HepG2 (cell line): ENCODE data around the gene VWA7. TPM values are rescaled to one million over a fixed set of nuclear protein-coding genes. Genes with fewer than 3 reads are reported as not detected.

Experiments
- DPF2 ChIP-seq: sonication (generic); formaldehyde crosslinking; IDR thresholded peaks from 2 replicates; pipeline ENCODE4 v1.4.0; 2020; ENCODE audit warnings: mild to moderate bottlenecking, low read depth, missing genetic modification reagents, borderline replicate concordance
- ELF4 ChIP-seq: sonication (generic); formaldehyde crosslinking; IDR thresholded peaks from 2 replicates; pipeline ENCODE4 v1.5.0; 2020; ENCODE audit warnings: missing genetic modification reagents, mild to moderate bottlenecking, moderate library complexity, borderline replicate concordance
- ERF ChIP-seq: IDR thresholded peaks from 2 replicates; pipeline ENCODE4 v1.6.1; 2018; ENCODE audit warnings: missing biosample characterization, missing genetic modification reagents
- GABPA ChIP-seq, 2 experiments: IDR thresholded peaks; 2 replicates each; pipeline ENCODE4 v1.6.1; 2011 to 2016; ENCODE audit warnings: low read depth in 2 of 2, low read length in 1 of 2, missing biosample characterization in 1 of 2, missing genetic modification characterization in 1 of 2
- GZF1 ChIP-seq: sonication (generic); formaldehyde crosslinking; IDR thresholded peaks from 2 replicates; pipeline ENCODE4 v1.5.1; 2020; ENCODE audit warnings: mild to moderate bottlenecking, missing genetic modification reagents
- HMG20B ChIP-seq: conservative IDR thresholded peaks from 2 replicates; pipeline ENCODE4 v1.6.1; 2016; ENCODE audit warnings: missing genetic modification reagents, missing compliant biosample characterization
- HOXA5 ChIP-seq: sonication (generic); formaldehyde crosslinking; IDR thresholded peaks from 2 replicates; pipeline ENCODE4 v1.4.0; 2020; ENCODE audit warnings: missing genetic modification reagents
- PHF20 ChIP-seq: sonication (generic); formaldehyde crosslinking; IDR thresholded peaks from 2 replicates; pipeline ENCODE4 v1.5.0; 2020; ENCODE audit warnings: mild to moderate bottlenecking, missing genetic modification reagents
- RORA ChIP-seq: sonication (generic); formaldehyde crosslinking; IDR thresholded peaks from 2 replicates; pipeline ENCODE4 v1.5.0; 2020; ENCODE audit warnings: mild to moderate bottlenecking, missing genetic modification reagents, moderate library complexity
- ZFP36 ChIP-seq: fragments of 150-350 bp; IDR thresholded peaks from 2 replicates; pipeline ENCODE4 v1.6.1; 2018; ENCODE audit warnings: borderline replicate concordance, low read length, low read depth; ENCODE audit not compliant: partially characterized antibody
- ZIK1 ChIP-seq: sonication (generic); formaldehyde crosslinking; IDR thresholded peaks from 2 replicates; pipeline ENCODE4 v1.5.0; 2020; ENCODE audit warnings: mild to moderate bottlenecking, low read depth, missing genetic modification reagents, borderline replicate concordance
- ZNF225 ChIP-seq: sonication (generic); formaldehyde crosslinking; IDR thresholded peaks from 2 replicates; pipeline ENCODE4 v1.4.0; 2020; ENCODE audit warnings: mild to moderate bottlenecking, missing genetic modification reagents
- ZNF614 ChIP-seq: IDR thresholded peaks from 2 replicates; pipeline ENCODE4 v1.6.1; 2018; ENCODE audit warnings: missing biosample characterization, missing genetic modification reagents, inconsistent platforms, borderline replicate concordance
- ZNF747 ChIP-seq: sonication (generic); formaldehyde crosslinking; IDR thresholded peaks from 2 replicates; pipeline ENCODE4 v1.8.1; 2023; ENCODE audit warnings: missing genetic modification reagents, mild to moderate bottlenecking, borderline replicate concordance
- polyA plus RNA-seq, 8 experiments: library from polyadenylated mRNA; depleted of rRNA in 3 of 8; stranded (reverse) in 7 of 8; unstranded in 1 of 8; fragments of >200 nt; fragmentation: Illumina TruSeq in 4 of 8; extraction: Trizol in 4 of 8; gene quantifications; 2 replicates each; pipeline versions ENCODE4 v1.2.1 to v1.2.3, GENCODE V29; 2011 to 2016; ENCODE audit warnings: low read depth in 4 of 8, missing spikeins in 1 of 8, mixed read lengths in 1 of 8; ENCODE audit not compliant: insufficient read depth in 1 of 8
- total RNA-seq, 5 experiments: library from RNA; depleted of rRNA; stranded (reverse); fragments of >200 nt; fragmentation: Illumina TruSeq; extraction: Trizol; gene quantifications; 2 replicates each; pipeline ENCODE4 v1.2.3, GENCODE V29; 2016; ENCODE audit warnings: low read depth in 1 of 5
- TF ChIP-seq, protein P1 (sequence below): sonication (generic); formaldehyde crosslinking; IDR thresholded peaks from 2 replicates; pipeline ENCODE4 v1.5.1; 2020; ENCODE audit warnings: mild to moderate bottlenecking, missing genetic modification reagents, borderline replicate concordance
- TF ChIP-seq, protein P2 (sequence below): sonication (generic); formaldehyde crosslinking; IDR thresholded peaks from 2 replicates; pipeline ENCODE4 v1.5.0; 2020; ENCODE audit warnings: mild to moderate bottlenecking, missing genetic modification reagents, moderate library complexity
- TF ChIP-seq, protein P3 (sequence below): sonication (generic); formaldehyde crosslinking; conservative IDR thresholded peaks from 2 replicates; pipeline ENCODE4 v1.8.0; 2022; ENCODE audit warnings: mild to moderate bottlenecking, moderate library complexity, missing genetic modification reagents
- TF ChIP-seq, protein P4 (sequence below): sonication (generic); formaldehyde crosslinking; IDR thresholded peaks from 2 replicates; pipeline ENCODE4 v1.8.1; 2023; ENCODE audit warnings: missing genetic modification reagents, mild to moderate bottlenecking, borderline replicate concordance
- TF ChIP-seq, protein P5 (sequence below): sonication (generic); formaldehyde crosslinking; IDR thresholded peaks from 2 replicates; pipeline ENCODE4 v1.4.0; 2020; ENCODE audit warnings: mild to moderate bottlenecking, low read depth, missing genetic modification reagents

Gene VWA7
- total and polyA plus RNA-seq, 2 of the 13 experiments (the other 11 are each of a cell fraction or from before 2014, with no cell fraction given), result 0.86 to 3.3 TPM

DNA sequence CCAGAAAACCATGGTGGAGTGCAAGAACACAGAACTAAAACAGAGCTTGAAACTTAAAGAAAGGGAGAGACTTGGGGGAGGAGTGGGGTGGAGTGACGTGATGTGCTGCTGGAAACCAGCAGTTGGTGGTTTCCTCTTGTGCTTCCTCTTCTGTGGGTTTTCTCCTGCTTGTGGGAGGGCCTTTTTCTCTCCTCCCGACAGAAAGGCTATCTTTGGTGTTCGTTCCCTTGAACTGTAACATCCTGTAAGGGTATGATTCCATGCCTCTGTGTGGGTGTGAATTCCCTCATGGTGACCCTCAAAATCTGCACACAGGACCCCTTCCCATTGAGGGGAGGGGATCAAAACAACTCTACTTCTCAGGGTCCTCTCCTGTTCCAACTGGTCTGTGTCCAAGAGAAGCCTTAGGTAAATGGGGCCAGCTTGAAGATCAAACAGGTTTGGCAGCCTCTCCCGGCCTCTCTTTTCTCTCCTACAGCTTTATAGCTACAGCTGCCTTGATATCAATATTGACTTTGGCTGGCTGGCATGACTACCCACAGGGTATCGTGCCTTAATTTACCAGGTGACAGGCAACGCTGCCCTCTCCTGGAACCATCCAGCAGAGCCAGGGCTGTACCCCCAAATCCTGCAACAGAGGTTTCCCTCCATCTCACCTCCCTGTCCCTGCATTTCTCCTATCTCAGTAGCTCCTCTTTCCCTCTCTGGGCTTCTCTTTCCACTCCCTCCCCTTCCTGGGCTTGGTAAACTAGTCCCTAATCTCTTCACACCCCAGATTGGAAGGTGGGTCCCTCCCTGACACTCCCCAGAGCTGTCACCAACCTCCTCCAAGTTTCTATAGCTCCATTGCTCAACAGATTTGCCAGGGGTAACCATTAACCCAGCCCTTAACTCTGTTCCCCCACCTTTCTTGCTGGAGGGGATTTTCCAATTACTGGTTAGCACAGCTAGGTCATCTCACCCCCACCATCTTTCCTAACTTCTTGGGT, 38.8 kb downstream of the VWA7 start (continued):
- peak; percentile 52 for TF ChIP-seq PHF20 (CRISPR knock-in tag)
- 0 out of 2 replicates have a peak, but pooled peaks have one; percentile 19 for TF ChIP-seq ZIK1
- TF ChIP-seq, protein P1, sequence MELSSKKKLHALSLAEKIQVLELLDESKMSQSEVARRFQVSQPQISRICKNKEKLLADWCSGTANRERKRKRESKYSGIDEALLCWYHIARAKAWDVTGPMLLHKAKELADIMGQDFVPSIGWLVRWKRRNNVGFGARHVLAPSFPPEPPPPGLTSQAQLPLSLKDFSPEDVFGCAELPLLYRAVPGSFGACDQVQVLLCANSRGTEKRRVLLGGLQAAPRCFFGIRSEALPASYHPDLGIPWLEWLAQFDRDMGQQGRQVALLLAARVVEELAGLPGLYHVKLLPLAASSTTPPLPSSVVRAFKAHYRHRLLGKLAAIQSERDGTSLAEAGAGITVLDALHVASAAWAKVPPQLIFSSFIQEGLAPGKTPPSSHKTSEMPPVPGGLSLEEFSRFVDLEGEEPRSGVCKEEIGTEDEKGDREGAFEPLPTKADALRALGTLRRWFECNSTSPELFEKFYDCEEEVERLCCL (CRISPR knock-in tag), result no peak
- TF ChIP-seq GABPA (IDR thresholded peaks at IDR 0.05; ENCODE audit: low read depth, low read length), result no peak
- peak; percentile 38 for TF ChIP-seq GABPA (CRISPR knock-in tag; IDR thresholded peaks at IDR 0.05; ENCODE audit: low read depth)
- TF ChIP-seq, protein P2, sequence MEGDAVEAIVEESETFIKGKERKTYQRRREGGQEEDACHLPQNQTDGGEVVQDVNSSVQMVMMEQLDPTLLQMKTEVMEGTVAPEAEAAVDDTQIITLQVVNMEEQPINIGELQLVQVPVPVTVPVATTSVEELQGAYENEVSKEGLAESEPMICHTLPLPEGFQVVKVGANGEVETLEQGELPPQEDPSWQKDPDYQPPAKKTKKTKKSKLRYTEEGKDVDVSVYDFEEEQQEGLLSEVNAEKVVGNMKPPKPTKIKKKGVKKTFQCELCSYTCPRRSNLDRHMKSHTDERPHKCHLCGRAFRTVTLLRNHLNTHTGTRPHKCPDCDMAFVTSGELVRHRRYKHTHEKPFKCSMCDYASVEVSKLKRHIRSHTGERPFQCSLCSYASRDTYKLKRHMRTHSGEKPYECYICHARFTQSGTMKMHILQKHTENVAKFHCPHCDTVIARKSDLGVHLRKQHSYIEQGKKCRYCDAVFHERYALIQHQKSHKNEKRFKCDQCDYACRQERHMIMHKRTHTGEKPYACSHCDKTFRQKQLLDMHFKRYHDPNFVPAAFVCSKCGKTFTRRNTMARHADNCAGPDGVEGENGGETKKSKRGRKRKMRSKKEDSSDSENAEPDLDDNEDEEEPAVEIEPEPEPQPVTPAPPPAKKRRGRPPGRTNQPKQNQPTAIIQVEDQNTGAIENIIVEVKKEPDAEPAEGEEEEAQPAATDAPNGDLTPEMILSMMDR, result peak; percentile 44
- peak; percentile 72; the same call in 1 of the 2 replicates for TF ChIP-seq ZNF747 (CRISPR knock-in tag)
- TF ChIP-seq ELF4 (CRISPR knock-in tag), result 0 out of 2 replicates have a peak, but pooled peaks have one; percentile 29
- TF ChIP-seq DPF2 (CRISPR knock-in tag), result peak; percentile 58; the same call in 1 of the 2 replicates
- no peak for TF ChIP-seq GZF1 (CRISPR knock-in tag)
- TF ChIP-seq ZNF614 (CRISPR knock-in tag), result peak; percentile 51; the same call in 1 of the 2 replicates
- peak; percentile 77 for TF ChIP-seq HOXA5
- no peak for TF ChIP-seq ZFP36
- TF ChIP-seq RORA (CRISPR knock-in tag), result no peak
- TF ChIP-seq, protein P3, sequence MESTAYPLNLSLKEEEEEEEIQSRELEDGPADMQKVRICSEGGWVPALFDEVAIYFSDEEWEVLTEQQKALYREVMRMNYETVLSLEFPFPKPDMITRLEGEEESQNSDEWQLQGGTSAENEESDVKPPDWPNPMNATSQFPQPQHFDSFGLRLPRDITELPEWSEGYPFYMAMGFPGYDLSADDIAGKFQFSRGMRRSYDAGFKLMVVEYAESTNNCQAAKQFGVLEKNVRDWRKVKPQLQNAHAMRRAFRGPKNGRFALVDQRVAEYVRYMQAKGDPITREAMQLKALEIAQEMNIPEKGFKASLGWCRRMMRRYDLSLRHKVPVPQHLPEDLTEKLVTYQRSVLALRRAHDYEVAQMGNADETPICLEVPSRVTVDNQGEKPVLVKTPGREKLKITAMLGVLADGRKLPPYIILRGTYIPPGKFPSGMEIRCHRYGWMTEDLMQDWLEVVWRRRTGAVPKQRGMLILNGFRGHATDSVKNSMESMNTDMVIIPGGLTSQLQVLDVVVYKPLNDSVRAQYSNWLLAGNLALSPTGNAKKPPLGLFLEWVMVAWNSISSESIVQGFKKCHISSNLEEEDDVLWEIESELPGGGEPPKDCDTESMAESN, result peak; percentile 77
- TF ChIP-seq, protein P4, sequence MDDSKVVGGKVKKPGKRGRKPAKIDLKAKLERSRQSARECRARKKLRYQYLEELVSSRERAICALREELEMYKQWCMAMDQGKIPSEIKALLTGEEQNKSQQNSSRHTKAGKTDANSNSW (CRISPR knock-in tag), result no peak
- TF ChIP-seq ZNF225 (CRISPR knock-in tag), result no peak
- TF ChIP-seq, protein P5, sequence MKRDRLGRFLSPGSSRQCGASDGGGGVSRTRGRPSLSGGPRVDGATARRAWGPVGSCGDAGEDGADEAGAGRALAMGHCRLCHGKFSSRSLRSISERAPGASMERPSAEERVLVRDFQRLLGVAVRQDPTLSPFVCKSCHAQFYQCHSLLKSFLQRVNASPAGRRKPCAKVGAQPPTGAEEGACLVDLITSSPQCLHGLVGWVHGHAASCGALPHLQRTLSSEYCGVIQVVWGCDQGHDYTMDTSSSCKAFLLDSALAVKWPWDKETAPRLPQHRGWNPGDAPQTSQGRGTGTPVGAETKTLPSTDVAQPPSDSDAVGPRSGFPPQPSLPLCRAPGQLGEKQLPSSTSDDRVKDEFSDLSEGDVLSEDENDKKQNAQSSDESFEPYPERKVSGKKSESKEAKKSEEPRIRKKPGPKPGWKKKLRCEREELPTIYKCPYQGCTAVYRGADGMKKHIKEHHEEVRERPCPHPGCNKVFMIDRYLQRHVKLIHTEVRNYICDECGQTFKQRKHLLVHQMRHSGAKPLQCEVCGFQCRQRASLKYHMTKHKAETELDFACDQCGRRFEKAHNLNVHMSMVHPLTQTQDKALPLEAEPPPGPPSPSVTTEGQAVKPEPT (CRISPR knock-in tag), result no peak
- TF ChIP-seq HMG20B, result peak; percentile 92
- peak; percentile 75 for TF ChIP-seq ERF (CRISPR knock-in tag)
